HEK293 (cell line): ENCODE measurements around the gene STAB1.

Source experiments
- CTCF ChIA-PET: fragments of 350-600 bp; formaldehyde crosslinking; extraction: SDS; loops from one replicate; lab custom pipeline; 2021; ENCODE audit warnings: antibody characterized with exemption; lab: Yijun Ruan, JAX
- POLR2A ChIA-PET: fragments of 300-600 bp; formaldehyde crosslinking; extraction: SDS; loops from one replicate; lab custom pipeline; 2020; ENCODE audit warnings: antibody characterized with exemption, inconsistent platforms; lab: Yijun Ruan, JAX
- H3K27ac ChIP-seq: fragments of 200-500 bp; sonication (Bioruptor generic); 2 replicates; pipeline ENCODE4 v1.5.1; 2014; ENCODE audit warnings: low read depth, low read length, control low read depth, inconsistent platforms; ENCODE audit errors: extremely low read depth
- H3K36me3 ChIP-seq, 2 experiments: fragments of 200-500 bp in 1 of 2; sonication (Bioruptor generic) in 1 of 2; 1 replicate in 1 of 2; 2 replicates in 1 of 2; pipeline ENCODE4 v1.5.1; 2014 to 2017; ENCODE audit warnings: inconsistent platforms in 2 of 2, low read length in 2 of 2; ENCODE audit not compliant: control insufficient read depth in 2 of 2, insufficient read depth in 1 of 2
- H3K4me1 ChIP-seq: fragments of 200-500 bp; sonication (Bioruptor generic); 2 replicates; pipeline ENCODE4 v1.5.1; 2014; ENCODE audit warnings: mild to moderate bottlenecking, low read length, inconsistent platforms; ENCODE audit not compliant: control insufficient read depth, insufficient read depth
- H3K4me3 ChIP-seq: 2 replicates; pipeline ENCODE4 v1.5.1; 2011; ENCODE audit warnings: low read depth, mild to moderate bottlenecking, control low read depth, low read length, moderate library complexity
- H3K9me3 ChIP-seq: fragments of 200-500 bp; sonication (Bioruptor generic); 2 replicates; pipeline ENCODE4 v1.5.1; 2014; ENCODE audit warnings: low read depth, low read length, inconsistent platforms; ENCODE audit not compliant: control insufficient read depth, insufficient read depth
- IKZF3 ChIP-seq: fragments of 450-650 bp; IDR thresholded peaks from 2 replicates; pipeline ENCODE4 v1.5.0; 2018; ENCODE audit warnings: missing biosample characterization, mild to moderate bottlenecking, missing genetic modification characterization, moderate library complexity
- KLF7 ChIP-seq: fragments of 450-650 bp; formaldehyde crosslinking; IDR thresholded peaks from 2 replicates; pipeline ENCODE4 v1.5.1; 2016; ENCODE audit warnings: missing biosample characterization, missing genetic modification characterization, borderline replicate concordance
- ZBTB17 ChIP-seq: fragments of 450-650 bp; formaldehyde crosslinking; IDR thresholded peaks from 2 replicates; pipeline ENCODE4 v1.5.1; 2016; ENCODE audit warnings: missing biosample characterization, missing genetic modification characterization
- ZFHX2 ChIP-seq: fragments of 450-650 bp; formaldehyde crosslinking; conservative IDR thresholded peaks from 2 replicates; pipeline ENCODE4 v1.5.1; 2016; ENCODE audit warnings: missing biosample characterization, missing genetic modification characterization
- ZNF112 ChIP-seq: fragments of 450-650 bp; formaldehyde crosslinking; IDR thresholded peaks from 2 replicates; pipeline ENCODE4 v1.5.0; 2017; ENCODE audit warnings: missing biosample characterization, missing genetic modification characterization
- ZNF133 ChIP-seq: fragments of 450-650 bp; formaldehyde crosslinking; IDR thresholded peaks from 2 replicates; pipeline ENCODE4 v1.5.1; 2016; ENCODE audit warnings: missing biosample characterization, missing genetic modification characterization
- ZNF155 ChIP-seq: fragments of 450-650 bp; formaldehyde crosslinking; IDR thresholded peaks from 2 replicates; pipeline ENCODE4 v1.5.1; 2016; ENCODE audit warnings: missing biosample characterization, missing genetic modification characterization
- ZNF157 ChIP-seq: fragments of 450-650 bp; formaldehyde crosslinking; IDR thresholded peaks from 2 replicates; pipeline ENCODE4 v1.5.1; 2016; ENCODE audit warnings: missing biosample characterization, missing genetic modification characterization
- ZNF16 ChIP-seq: fragments of 450-650 bp; formaldehyde crosslinking; IDR thresholded peaks from 2 replicates; pipeline ENCODE4 v1.5.1; 2016; ENCODE audit warnings: low read depth, missing biosample characterization, missing genetic modification characterization
- ZNF175 ChIP-seq: fragments of 450-650 bp; formaldehyde crosslinking; IDR thresholded peaks from 2 replicates; pipeline ENCODE4 v1.5.1; 2016; ENCODE audit warnings: missing biosample characterization, missing genetic modification characterization
- ZNF350 ChIP-seq: fragments of 450-650 bp; formaldehyde crosslinking; IDR thresholded peaks from 2 replicates; pipeline ENCODE4 v1.5.0; 2017; ENCODE audit warnings: missing biosample characterization, mild to moderate bottlenecking, missing genetic modification characterization
- ZNF701 ChIP-seq: fragments of 450-650 bp; formaldehyde crosslinking; IDR thresholded peaks from 2 replicates; pipeline ENCODE4 v1.5.1; 2016; ENCODE audit warnings: missing biosample characterization, missing genetic modification characterization
- ZNF76 ChIP-seq: fragments of 450-650 bp; formaldehyde crosslinking; IDR thresholded peaks from 2 replicates; pipeline ENCODE4; 2016; ENCODE audit warnings: low read depth, missing biosample characterization, missing genetic modification characterization, borderline replicate concordance
- ZSCAN23 ChIP-seq: fragments of 450-650 bp; formaldehyde crosslinking; IDR thresholded peaks from 2 replicates; pipeline ENCODE4 v1.5.1; 2016; ENCODE audit warnings: missing biosample characterization, missing genetic modification characterization
- TF ChIP-seq, protein P1 (sequence below): fragments of 450-650 bp; formaldehyde crosslinking; IDR thresholded peaks from 2 replicates; pipeline ENCODE4 v1.5.1; 2017; ENCODE audit warnings: missing biosample characterization, missing genetic modification characterization
- TF ChIP-seq, protein P2 (sequence below): fragments of 450-650 bp; formaldehyde crosslinking; IDR thresholded peaks from 2 replicates; pipeline ENCODE4 v1.5.1; 2016; ENCODE audit warnings: missing biosample characterization, missing genetic modification characterization
- TF ChIP-seq, protein P3 (sequence below): fragments of 450-650 bp; formaldehyde crosslinking; IDR thresholded peaks from 2 replicates; pipeline ENCODE4 v1.5.1; 2016; ENCODE audit warnings: missing biosample characterization, missing genetic modification characterization
- TF ChIP-seq, protein P4 (sequence below): fragments of 450-650 bp; formaldehyde crosslinking; IDR thresholded peaks from 2 replicates; pipeline ENCODE4 v1.5.1; 2017; ENCODE audit warnings: missing biosample characterization, missing genetic modification characterization

STAB1 gene

DNA sequence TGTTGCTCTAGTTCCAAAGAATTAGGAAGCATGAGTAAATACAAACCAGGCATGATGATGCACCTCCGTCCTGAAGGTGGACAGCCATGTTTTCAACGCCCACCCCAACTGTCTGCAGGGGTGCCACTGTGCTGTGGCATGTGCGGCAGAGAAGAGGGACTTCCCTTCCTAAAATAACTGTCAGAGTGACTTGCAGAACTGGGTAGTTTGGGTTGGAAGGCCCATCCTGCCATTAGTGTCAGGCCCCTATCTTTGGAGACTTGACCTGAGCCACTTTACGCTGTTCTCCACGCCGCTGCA, 17.4 kb upstream of the STAB1 start (continued):
- TF ChIP-seq ZNF76, result no peak

DNA sequence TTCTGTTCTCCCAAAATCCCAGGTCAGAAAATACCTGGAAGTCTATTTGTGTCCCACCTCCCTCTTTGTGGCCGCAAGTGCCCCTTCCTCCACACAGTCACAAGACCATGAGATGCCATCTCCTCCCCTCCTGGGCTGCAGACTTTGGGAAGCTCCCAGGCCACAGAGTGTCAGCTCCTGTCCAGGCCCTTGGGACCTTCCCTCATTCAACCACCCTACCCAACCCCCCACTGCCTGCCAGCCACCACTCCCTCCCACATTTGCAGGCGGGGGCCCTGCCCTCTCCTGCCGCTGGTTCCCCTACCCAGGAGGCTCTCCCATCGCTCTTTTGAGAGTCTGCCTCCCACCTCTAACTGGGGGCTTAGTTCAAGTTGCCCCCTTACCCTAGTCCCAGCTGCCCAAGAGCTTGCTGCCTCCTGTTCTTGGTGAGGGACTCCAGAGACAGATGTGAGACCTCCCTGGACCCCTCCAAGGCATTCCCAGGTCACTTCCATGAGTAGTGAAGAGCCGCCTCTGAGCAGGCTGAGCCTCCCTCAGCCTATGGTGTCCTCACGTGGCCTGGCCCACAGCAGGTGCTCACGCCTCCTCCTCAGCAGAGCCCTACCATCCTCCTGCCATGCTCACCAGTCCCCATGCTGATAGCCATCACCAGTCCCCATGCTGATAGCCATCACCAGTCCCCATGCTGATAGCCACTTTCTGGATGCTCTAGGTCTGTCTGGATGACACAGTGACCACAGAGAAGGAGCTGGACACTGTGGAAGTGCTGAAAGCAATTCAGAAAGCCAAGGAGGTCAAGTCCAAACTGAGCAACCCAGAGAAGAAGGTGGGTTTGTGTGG, 15.9 kb upstream of the STAB1 start:
- ChIA-PET POLR2A (interaction anchor here (1.0 kb wide), 1 partner anchor 10 kb away, joined by 3 read pairs; no protein-coding TSS in a partner anchor), CTCF (no interaction called here)
- Histone ChIP-seq H3K36me3 (peaks cover 7 to 95% of the 10 kb centered on the region in 2 experiments; a peak in 2 of 3 replicates), H3K9me3 (no peaks in the 10 kb centered on the region), H3K27ac (no peak overlapping the region), H3K4me1 (no peaks in the 10 kb centered on the region), H3K4me3 (no peak overlapping the region)
- TF ChIP-seq IKZF3 (no peak), ZNF350 (no peak), ZNF133 (tag by site-specific recombination) (no peak), ZFHX2 (tag by site-specific recombination) (no peak), KLF7 (tag by site-specific recombination) (no peak), ZSCAN23 (no peak)
- TF ChIP-seq, protein P1, sequence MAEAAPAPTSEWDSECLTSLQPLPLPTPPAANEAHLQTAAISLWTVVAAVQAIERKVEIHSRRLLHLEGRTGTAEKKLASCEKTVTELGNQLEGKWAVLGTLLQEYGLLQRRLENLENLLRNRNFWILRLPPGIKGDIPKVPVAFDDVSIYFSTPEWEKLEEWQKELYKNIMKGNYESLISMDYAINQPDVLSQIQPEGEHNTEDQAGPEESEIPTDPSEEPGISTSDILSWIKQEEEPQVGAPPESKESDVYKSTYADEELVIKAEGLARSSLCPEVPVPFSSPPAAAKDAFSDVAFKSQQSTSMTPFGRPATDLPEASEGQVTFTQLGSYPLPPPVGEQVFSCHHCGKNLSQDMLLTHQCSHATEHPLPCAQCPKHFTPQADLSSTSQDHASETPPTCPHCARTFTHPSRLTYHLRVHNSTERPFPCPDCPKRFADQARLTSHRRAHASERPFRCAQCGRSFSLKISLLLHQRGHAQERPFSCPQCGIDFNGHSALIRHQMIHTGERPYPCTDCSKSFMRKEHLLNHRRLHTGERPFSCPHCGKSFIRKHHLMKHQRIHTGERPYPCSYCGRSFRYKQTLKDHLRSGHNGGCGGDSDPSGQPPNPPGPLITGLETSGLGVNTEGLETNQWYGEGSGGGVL (tag by site-specific recombination), result no peak
- TF ChIP-seq, protein P2, sequence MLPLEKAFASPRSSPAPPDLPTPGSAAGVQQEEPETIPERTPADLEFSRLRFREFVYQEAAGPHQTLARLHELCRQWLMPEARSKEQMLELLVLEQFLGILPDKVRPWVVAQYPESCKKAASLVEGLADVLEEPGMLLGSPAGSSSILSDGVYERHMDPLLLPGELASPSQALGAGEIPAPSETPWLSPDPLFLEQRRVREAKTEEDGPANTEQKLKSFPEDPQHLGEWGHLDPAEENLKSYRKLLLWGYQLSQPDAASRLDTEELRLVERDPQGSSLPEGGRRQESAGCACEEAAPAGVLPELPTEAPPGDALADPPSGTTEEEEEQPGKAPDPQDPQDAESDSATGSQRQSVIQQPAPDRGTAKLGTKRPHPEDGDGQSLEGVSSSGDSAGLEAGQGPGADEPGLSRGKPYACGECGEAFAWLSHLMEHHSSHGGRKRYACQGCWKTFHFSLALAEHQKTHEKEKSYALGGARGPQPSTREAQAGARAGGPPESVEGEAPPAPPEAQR (tag by site-specific recombination), result no peak

DNA sequence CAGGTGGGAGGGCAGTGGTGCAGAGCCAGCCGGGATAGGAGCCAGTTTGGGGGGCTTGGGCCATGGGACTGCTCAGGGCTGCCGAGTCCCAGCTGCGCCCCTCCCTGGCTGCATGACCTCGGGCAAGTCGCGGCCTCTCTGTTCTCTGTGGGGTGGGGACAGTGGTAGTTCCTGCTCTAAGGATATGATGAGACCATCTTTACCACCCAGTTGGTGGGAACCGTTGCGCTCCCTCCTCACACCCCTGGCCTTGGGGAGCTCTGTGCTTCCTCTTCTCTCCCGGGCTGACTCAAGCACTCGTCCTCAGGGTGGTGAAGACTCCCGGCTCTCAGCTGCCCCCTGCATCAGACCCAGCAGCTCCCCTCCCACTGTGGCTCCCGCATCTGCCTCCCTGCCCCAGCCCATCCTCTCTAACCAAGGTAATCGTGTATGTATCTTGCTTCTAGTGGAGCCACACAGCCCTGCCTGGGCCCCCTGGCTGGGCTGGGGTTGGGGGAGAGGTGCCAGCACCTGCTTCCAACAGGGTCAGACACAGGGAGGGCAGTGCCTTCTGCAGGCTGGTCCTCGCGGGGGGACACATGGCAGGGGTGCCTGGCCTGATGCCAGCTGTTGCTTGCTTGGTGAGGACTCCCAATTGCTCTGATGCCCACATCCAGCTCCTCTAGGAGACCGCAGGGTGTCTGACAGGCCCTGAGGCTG, 15.1 kb upstream of the STAB1 start:
- ChIA-PET CTCF (interaction anchor here (0.9 kb wide), 1 partner anchor 32 kb away, joined by 4 read pairs; no protein-coding TSS in a partner anchor), POLR2A (interaction anchor here (1.0 kb wide), 1 partner anchor 9 kb away, joined by 3 read pairs; no protein-coding TSS in a partner anchor)

More for the DNA sequence above, 15.1 kb upstream of the STAB1 start:
- Histone ChIP-seq H3K4me1 (no peaks in the 10 kb centered on the region), H3K36me3 (peaks cover 7 to 95% of the 10 kb centered on the region in 2 experiments; a peak in 2 of 3 replicates), H3K4me3 (no peak overlapping the region), H3K9me3 (no peaks in the 10 kb centered on the region), H3K27ac (no peak overlapping the region)
- TF ChIP-seq, protein P2 (tag by site-specific recombination), result no peak
- TF ChIP-seq, protein P3, sequence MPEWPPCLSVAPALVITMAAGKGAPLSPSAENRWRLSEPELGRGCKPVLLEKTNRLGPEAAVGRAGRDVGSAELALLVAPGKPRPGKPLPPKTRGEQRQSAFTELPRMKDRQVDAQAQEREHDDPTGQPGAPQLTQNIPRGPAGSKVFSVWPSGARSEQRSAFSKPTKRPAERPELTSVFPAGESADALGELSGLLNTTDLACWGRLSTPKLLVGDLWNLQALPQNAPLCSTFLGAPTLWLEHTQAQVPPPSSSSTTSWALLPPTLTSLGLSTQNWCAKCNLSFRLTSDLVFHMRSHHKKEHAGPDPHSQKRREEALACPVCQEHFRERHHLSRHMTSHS (tag by site-specific recombination), result no peak
- TF ChIP-seq ZNF157 (no peak), KLF7 (tag by site-specific recombination) (no peak), ZNF701 (no peak), ZNF16 (no peak), ZNF112 (tag by site-specific recombination) (no peak), ZNF155 (tag by site-specific recombination) (no peak), ZBTB17 (tag by site-specific recombination) (no peak), ZNF175 (tag by site-specific recombination) (no peak)
- TF ChIP-seq, protein P4, sequence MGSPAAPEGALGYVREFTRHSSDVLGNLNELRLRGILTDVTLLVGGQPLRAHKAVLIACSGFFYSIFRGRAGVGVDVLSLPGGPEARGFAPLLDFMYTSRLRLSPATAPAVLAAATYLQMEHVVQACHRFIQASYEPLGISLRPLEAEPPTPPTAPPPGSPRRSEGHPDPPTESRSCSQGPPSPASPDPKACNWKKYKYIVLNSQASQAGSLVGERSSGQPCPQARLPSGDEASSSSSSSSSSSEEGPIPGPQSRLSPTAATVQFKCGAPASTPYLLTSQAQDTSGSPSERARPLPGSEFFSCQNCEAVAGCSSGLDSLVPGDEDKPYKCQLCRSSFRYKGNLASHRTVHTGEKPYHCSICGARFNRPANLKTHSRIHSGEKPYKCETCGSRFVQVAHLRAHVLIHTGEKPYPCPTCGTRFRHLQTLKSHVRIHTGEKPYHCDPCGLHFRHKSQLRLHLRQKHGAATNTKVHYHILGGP (tag by site-specific recombination), result no peak
